Smooth muscle cell of the pulmonary artery (primary cell): ENCODE results near the gene PEX12. TPM values are rescaled to one million over a fixed set of nuclear protein-coding genes. Genes with fewer than 3 reads are reported as not detected.

Experiments used
- total RNA-seq: library from RNA; depleted of rRNA; stranded (reverse); fragments of >200 nt; gene quantifications from 2 replicates; pipeline ENCODE4 v1.2.3, GENCODE V29; 2014

The PEX12 gene
- 5.0 and 5.8 TPM in 2 replicates for total RNA-seq

GRCh38 chr17:35578197-35578928, at the start of gene PEX12:
Gene PEX12, minus strand, starts transcription at chr17:35578571. Its CDS starts 550 bp downstream, at chr17:35578021.

DNA sequence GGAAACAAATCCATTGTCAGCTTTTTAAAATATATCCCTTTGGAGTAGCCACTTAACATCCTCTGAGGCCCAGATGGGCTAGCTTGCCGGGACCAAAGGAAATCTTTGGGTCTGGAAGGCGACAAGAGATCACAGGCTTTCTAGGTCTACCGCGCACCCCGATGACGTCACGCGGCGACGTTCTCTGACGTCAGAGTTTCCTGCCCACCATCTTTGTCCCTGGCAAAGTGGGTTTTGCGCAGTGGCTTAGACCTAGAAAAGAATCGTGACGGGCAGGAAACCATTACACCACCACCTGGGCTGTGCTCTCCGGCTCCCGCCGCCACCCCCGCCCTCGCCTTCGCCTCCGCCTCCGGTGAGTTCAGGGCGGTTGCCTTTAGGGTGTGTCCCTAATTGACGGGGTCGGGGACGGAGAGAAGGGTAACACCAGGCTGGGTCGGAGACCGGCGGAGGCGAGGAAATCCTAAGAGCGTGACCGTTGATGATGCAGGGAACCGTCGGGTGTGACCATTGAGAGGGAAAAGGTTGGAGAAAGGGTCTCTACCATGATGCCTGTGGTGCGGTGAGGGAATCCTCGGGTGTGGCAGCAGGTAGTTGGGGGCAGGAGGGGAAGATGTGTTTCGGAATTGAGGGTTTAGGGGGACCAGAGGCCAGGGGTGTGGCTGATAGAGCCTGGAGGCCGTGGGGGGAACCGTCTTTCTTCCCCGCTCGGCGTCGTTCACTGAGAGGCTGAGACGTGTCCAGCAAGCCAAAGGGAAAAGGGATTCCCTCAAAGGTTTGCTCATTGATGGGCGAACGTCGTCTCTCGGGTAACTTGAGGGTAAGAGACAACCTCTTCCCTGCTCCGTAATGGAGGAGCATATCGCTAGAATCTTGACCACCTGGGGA, 8.9 kb upstream of the PEX12 start, which contains the start of gene AP2B1:
Gene AP2B1, plus strand, starts transcription at position 249 of the 888 bp plus-strand sequence. CDS start 6,709 bp downstream, outside the sequence.

DNA sequence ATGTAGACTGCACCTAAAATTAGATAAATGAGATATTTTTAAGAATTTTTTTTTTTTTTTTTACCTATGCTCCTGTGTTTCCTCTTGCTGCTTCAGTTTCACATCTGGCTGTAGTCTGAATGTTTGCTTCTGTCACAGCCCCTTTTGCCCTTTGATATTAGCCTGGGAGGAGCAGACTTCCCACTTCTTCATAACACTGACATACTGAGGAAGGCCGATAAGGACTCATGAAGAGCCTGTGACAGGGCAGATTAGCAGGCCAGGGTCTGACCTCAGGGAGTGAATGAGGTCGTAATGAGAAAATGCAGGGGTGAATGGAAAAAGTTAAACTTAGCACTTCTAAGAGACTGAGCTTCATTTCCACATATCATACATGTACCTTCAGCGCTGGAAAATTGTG, 17.7 kb downstream of the PEX12 start, which contains the start of gene SLFN14:
Gene SLFN14, minus strand, starts transcription at position 117 of the 400 bp plus-strand sequence. CDS start 2,757 bp downstream, outside the sequence.

GRCh38 chr17:35537601-35538141, 40.7 kb downstream of the PEX12 start, which contains the start of gene SLFN12L:
Gene SLFN12L, minus strand, starts transcription at chr17:35537678. Its CDS starts 15,314 bp downstream, at chr17:35522364.

Other genes with a start within 250 kb of the PEX12 start
- 46.2 and 113 TPM in 2 replicates for gene SLFN11, start 204.9 kb downstream of the PEX12 start, total RNA-seq
- gene SLFN12, start 146.1 kb downstream of the PEX12 start, total RNA-seq = 17.0 and 35.8 TPM in 2 replicates
- 1.9 and 4.0 TPM in 2 replicates for gene SLFN13, start 129.8 kb downstream of the PEX12 start, total RNA-seq
- gene SLFN12L, start 40.9 kb downstream of the PEX12 start, total RNA-seq = 0.07 TPM in 1 of 2 replicates, not detected in the other
- gene SLFN14, start 17.8 kb downstream of the PEX12 start, total RNA-seq = not detected in 2 replicates
- 116 and 124 TPM in 2 replicates for gene AP2B1, start 8.8 kb upstream of the PEX12 start, total RNA-seq
- gene RASL10B, start 153.1 kb upstream of the PEX12 start, total RNA-seq = 2.0 and 3.0 TPM in 2 replicates
- gene GAS2L2, start 174.7 kb upstream of the PEX12 start, total RNA-seq = 0.07 and 0.10 TPM in 2 replicates
- not detected in 2 replicates for gene C17orf50, start 182.3 kb upstream of the PEX12 start, total RNA-seq
- 0.65 and 1.8 TPM in 2 replicates for gene MMP28, start 217.1 kb upstream of the PEX12 start, total RNA-seq
- 109 and 127 TPM in 2 replicates for gene TAF15, start 230.9 kb upstream of the PEX12 start, total RNA-seq